Measurements from ENCODE around the gene SZT2.

The SZT2 gene

DNA sequence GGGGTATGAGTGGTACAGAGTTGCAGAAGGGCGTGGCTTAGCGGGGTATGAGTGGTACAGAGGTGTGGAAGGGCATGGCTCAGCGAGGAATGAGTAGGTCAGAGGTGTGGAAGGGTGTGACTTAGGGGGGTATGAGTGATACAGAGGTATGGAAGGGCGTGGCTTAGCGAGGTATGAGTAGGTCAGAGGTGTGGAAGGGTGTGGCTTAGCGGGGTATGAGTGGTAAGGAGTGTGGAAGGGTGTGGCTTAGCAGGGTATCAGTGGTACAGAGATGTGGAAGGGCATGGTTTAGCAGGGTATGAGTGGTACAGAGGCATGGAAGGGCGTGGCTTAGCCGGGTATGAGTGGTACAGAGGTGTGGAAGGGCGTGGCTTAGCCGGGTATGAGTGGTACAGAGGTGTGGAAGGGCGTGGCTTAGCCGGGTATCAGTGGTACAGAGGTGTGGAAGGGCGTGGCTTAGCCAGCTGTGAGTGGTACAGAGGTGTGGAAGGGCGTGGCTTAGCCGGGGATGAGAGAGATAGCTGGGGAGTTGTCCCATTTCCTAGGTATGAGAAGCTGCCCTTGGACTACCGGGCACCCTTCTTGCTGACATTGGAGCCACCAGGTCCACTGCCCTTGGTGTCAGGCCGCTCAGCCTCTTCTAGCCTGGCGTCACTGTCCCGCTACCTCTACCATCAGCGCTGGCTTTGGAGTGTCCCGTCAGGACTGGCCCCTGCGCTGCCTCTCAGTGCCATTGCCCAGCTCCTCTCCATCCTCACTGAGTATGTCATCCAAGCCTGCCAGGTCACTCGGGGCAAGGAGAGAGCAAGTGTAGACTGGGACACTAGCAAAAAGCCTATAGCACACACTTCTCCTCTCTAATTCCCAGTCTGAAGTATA, 34.2 kb downstream of the SZT2 start:
- peaks cover 86% of the 10 kb centered on the region for H3K36me3 ChIP-seq (ENCODE audit: control insufficient read depth, low read length)
- H3K9me2 ChIP-seq (replicated peaks; ENCODE audit: control insufficient read depth, low read length), result no peaks in the 10 kb centered on the region

DNA sequence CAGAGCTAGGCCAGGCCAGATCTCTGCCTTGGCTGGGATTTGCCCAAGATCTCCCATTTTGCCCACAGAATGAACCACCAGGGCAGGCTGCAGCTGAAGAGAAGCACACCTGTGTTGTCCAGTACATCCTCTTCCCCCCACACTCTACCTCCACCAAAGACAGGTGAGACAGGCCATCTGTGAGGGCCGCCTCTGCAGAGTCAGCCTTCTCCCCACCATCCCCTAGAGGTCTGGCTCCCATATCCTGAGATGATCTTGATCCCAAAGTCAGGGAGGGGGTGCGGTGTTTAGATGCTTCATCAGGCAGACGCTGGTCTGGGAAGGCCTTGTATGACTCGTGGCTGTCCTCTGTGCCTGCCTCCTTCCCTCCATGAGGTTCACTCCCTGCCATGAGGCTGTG, 35.3 kb downstream of the SZT2 start:
- H3K9me2 ChIP-seq (replicated peaks; ENCODE audit: control insufficient read depth, low read length), result no peaks in the 10 kb centered on the region
- H3K4me2 ChIP-seq (ENCODE audit: low read length), result no peak overlapping the region
- peaks cover 83% of the 10 kb centered on the region for H3K36me3 ChIP-seq (ENCODE audit: control insufficient read depth, low read length)
- no peaks in the 10 kb centered on the region for H3K27me3 ChIP-seq (ENCODE audit: control insufficient read depth, low read length)
- H3K27ac ChIP-seq (ENCODE audit: low read depth, low read length), result no peak overlapping the region
- no peaks in the 10 kb centered on the region for H4K20me1 ChIP-seq (ENCODE audit: control insufficient read depth, insufficient read depth, low read depth, low read length)
- H3K9me3 ChIP-seq (ENCODE audit: control insufficient read depth, insufficient read depth, low read length), result no peaks in the 10 kb centered on the region
- TF ChIP-seq EZH2phosphoT487 (IDR thresholded peaks at IDR 0.05; ENCODE audit: borderline replicate concordance, low read length), result no peak
- TF ChIP-seq, protein P1, sequence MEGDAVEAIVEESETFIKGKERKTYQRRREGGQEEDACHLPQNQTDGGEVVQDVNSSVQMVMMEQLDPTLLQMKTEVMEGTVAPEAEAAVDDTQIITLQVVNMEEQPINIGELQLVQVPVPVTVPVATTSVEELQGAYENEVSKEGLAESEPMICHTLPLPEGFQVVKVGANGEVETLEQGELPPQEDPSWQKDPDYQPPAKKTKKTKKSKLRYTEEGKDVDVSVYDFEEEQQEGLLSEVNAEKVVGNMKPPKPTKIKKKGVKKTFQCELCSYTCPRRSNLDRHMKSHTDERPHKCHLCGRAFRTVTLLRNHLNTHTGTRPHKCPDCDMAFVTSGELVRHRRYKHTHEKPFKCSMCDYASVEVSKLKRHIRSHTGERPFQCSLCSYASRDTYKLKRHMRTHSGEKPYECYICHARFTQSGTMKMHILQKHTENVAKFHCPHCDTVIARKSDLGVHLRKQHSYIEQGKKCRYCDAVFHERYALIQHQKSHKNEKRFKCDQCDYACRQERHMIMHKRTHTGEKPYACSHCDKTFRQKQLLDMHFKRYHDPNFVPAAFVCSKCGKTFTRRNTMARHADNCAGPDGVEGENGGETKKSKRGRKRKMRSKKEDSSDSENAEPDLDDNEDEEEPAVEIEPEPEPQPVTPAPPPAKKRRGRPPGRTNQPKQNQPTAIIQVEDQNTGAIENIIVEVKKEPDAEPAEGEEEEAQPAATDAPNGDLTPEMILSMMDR (IDR thresholded peaks at IDR 0.05; ENCODE audit: low read depth, low read length, poor library complexity, severe bottlenecking), result no peak
- no peak overlapping the region for H3K4me3 ChIP-seq (ENCODE audit: low read length)
- H3K4me1 ChIP-seq (ENCODE audit: control insufficient read depth, low read length), result no peaks in the 10 kb centered on the region
- no peaks in the 10 kb centered on the region for H3K79me2 ChIP-seq (ENCODE audit: control insufficient read depth, low read length)
- H3F3A ChIP-seq (ENCODE audit: control insufficient read depth, insufficient read depth), result no peaks in the 10 kb centered on the region

More for the DNA sequence above, 34.2 kb downstream of the SZT2 start:
- Histone ChIP-seq H3K27ac (ENCODE audit: low read depth, low read length) (no peak overlapping the region), H3F3A (ENCODE audit: control insufficient read depth, insufficient read depth) (no peaks in the 10 kb centered on the region), H4K20me1 (ENCODE audit: control insufficient read depth, insufficient read depth, low read depth, low read length) (no peaks in the 10 kb centered on the region), H3K4me1 (ENCODE audit: control insufficient read depth, low read length) (no peaks in the 10 kb centered on the region), H3K9me3 (ENCODE audit: control insufficient read depth, insufficient read depth, low read length) (no peaks in the 10 kb centered on the region), H3K4me3 (ENCODE audit: low read length) (no peak overlapping the region), H3K4me2 (ENCODE audit: low read length) (no peak overlapping the region), H3K79me2 (ENCODE audit: control insufficient read depth, low read length) (no peaks in the 10 kb centered on the region), H3K27me3 (ENCODE audit: control insufficient read depth, low read length) (no peaks in the 10 kb centered on the region)
- TF ChIP-seq, protein P1 (IDR thresholded peaks at IDR 0.05; ENCODE audit: low read depth, low read length, poor library complexity, severe bottlenecking), result no peak
- TF ChIP-seq EZH2phosphoT487 (IDR thresholded peaks at IDR 0.05; ENCODE audit: borderline replicate concordance, low read length), result no peak

DNA sequence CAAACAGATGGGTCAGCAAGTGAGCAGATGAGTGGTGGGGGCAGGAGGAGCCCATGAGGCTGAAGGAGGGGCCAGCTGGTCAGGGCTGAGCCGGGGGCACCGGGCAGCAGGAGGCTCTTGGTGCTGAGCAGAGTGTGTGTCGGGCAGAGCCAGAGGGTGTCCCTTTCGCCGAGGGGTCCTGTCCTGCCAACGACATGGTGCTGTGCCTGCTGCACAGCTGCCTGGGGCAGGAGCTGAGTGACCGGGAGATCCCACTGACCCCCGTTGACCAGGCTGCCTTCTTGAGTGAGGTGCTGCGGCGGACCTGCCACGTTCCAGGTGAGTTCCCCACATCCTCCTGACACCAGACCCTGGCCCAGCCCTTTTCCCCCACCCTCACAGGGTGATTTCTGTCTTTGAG, 36.5 kb downstream of the SZT2 start:
- no peak overlapping the region for H3K27ac ChIP-seq (ENCODE audit: low read depth, low read length)
- no peaks in the 10 kb centered on the region for H3K9me2 ChIP-seq (replicated peaks; ENCODE audit: control insufficient read depth, low read length)
- no peak overlapping the region for H3K4me3 ChIP-seq (ENCODE audit: low read length)
- no peaks in the 10 kb centered on the region for H3K79me2 ChIP-seq (ENCODE audit: control insufficient read depth, low read length)
- no peak for TF ChIP-seq EZH2phosphoT487 (IDR thresholded peaks at IDR 0.05; ENCODE audit: borderline replicate concordance, low read length)
- TF ChIP-seq, protein P1 (IDR thresholded peaks at IDR 0.05; ENCODE audit: low read depth, low read length, poor library complexity, severe bottlenecking), result no peak
- H4K20me1 ChIP-seq (ENCODE audit: control insufficient read depth, insufficient read depth, low read depth, low read length), result no peaks in the 10 kb centered on the region
- no peaks in the 10 kb centered on the region for H3K9me3 ChIP-seq (ENCODE audit: control insufficient read depth, insufficient read depth, low read length)
- no peaks in the 10 kb centered on the region for H3K27me3 ChIP-seq (ENCODE audit: control insufficient read depth, low read length)
- peaks cover 82% of the 10 kb centered on the region for H3K36me3 ChIP-seq (ENCODE audit: control insufficient read depth, low read length)
- no peak overlapping the region for H3K4me2 ChIP-seq (ENCODE audit: low read length)
- H3K4me1 ChIP-seq (ENCODE audit: control insufficient read depth, low read length), result no peaks in the 10 kb centered on the region
- no peaks in the 10 kb centered on the region for H3F3A ChIP-seq (ENCODE audit: control insufficient read depth, insufficient read depth)

Data from DOHH2 (cell line).